ENCODE results near the gene HSD17B1. TPM values are rescaled to one million over a fixed set of nuclear protein-coding genes. Genes with fewer than 3 reads are reported as not detected.
A peak's percentile ranks its signal among the peaks of the same experiment; 100 is the strongest.
"Not testable (repeated sequence)": the region's sequence is repeated elsewhere in the genome, so short reads cannot be mapped to it uniquely, and the experiment has no call there.

The HSD17B1 gene
- total RNA-seq, 4 donors from 2014 or later, result 3.0 to 11.8 (median 6.6) TPM

GRCh38 chr17:42553161-42553818, 567 bp downstream of the HSD17B1 start:
- no peak for TF ChIP-seq POLR2A (IDR thresholded peaks at IDR 0.05)
- TF ChIP-seq, protein P1, sequence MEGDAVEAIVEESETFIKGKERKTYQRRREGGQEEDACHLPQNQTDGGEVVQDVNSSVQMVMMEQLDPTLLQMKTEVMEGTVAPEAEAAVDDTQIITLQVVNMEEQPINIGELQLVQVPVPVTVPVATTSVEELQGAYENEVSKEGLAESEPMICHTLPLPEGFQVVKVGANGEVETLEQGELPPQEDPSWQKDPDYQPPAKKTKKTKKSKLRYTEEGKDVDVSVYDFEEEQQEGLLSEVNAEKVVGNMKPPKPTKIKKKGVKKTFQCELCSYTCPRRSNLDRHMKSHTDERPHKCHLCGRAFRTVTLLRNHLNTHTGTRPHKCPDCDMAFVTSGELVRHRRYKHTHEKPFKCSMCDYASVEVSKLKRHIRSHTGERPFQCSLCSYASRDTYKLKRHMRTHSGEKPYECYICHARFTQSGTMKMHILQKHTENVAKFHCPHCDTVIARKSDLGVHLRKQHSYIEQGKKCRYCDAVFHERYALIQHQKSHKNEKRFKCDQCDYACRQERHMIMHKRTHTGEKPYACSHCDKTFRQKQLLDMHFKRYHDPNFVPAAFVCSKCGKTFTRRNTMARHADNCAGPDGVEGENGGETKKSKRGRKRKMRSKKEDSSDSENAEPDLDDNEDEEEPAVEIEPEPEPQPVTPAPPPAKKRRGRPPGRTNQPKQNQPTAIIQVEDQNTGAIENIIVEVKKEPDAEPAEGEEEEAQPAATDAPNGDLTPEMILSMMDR (IDR thresholded peaks at IDR 0.05), result peak in 2 of 6 experiments; percentile 28 to 40
- H3K9me3 ChIP-seq, result no peaks in the 10 kb centered on the region
- H3K4me1 ChIP-seq, result peaks cover 12 to 48% (median 34%) of the 10 kb centered on the region in 3 donors
- DNase-seq, result no peak
- intact Hi-C loops (cut with DNase I), result no loop called here
- H3K27me3 ChIP-seq, result no peaks in the 10 kb centered on the region
- H3K27ac ChIP-seq, result peak overlapping the region; percentile 87 to 96 (median 92)
- H3K4me3 ChIP-seq, result peak overlapping the region; percentile 68 to 87 (median 78)
- 44 to 53% methylated on average over 3 to 14 of the region's 45 CpGs for WGBS, 2 donors
- peaks cover 0 to 7% (median 0%) of the 10 kb centered on the region in 3 donors for H3K36me3 ChIP-seq

- intact Hi-C loops (cut with DNase I), result no loop called here
- Histone ChIP-seq H3K27me3 (no peaks in the 10 kb centered on the region), H3K9me3 (no peaks in the 10 kb centered on the region), H3K4me1 (peaks cover 7 to 45% (median 28%) of the 10 kb centered on the region in 3 donors), H3K36me3 (peaks cover 0 to 7% (median 0%) of the 10 kb centered on the region in 3 donors), H3K27ac (peak overlapping the region; percentile 87 to 96 (median 92)), H3K4me3 (peak overlapping the region; percentile 68 to 87 (median 78))
- no peak for DNase-seq
- WGBS, 2 donors, result 3 to 40% methylated on average over 6 to 13 of the region's 16 CpGs
- peak in 1 of 4 donors; percentile 13 for TF ChIP-seq POLR2A (IDR thresholded peaks at IDR 0.05)
- TF ChIP-seq, protein P1 (IDR thresholded peaks at IDR 0.05), result peak in 1 of 6 experiments; percentile 9
Observed at GRCh38 chr17:42553866-42554249, 1.1 kb downstream of the HSD17B1 start.

GRCh38 chr17:42554250-42555121, 1.8 kb downstream of the HSD17B1 start:
- WGBS, 2 donors, result 0 to 2% methylated on average over 2 to 28 of the region's 82 CpGs
- TF ChIP-seq POLR2A (IDR thresholded peaks at IDR 0.05), result peak in 3 of 4 donors; percentile 59 to 82 (median 77)
- TF ChIP-seq, protein P1 (IDR thresholded peaks at IDR 0.05), result peak in 2 of 6 experiments; percentile 2 to 11
- DNase-seq, result no peak
- no peaks in the 10 kb centered on the region for H3K27me3 ChIP-seq
- peak overlapping the region; percentile 87 to 96 (median 92) for H3K27ac ChIP-seq
- peak overlapping the region; percentile 68 to 87 (median 78) for H3K4me3 ChIP-seq
- H3K4me1 ChIP-seq, result peaks cover 7 to 46% (median 24%) of the 10 kb centered on the region in 3 donors
- no peaks in the 10 kb centered on the region for H3K9me3 ChIP-seq
- intact Hi-C loops (cut with DNase I), result no loop called here
- H3K36me3 ChIP-seq, result peaks cover 0 to 7% (median 0%) of the 10 kb centered on the region in 3 donors

- DNase-seq, result no peak
- peaks cover 7 to 52% (median 24%) of the 10 kb centered on the region in 3 donors for H3K4me1 ChIP-seq
- peak overlapping the region; percentile 68 to 87 (median 78) for H3K4me3 ChIP-seq
- intact Hi-C loops (cut with DNase I), result no loop called here
- H3K36me3 ChIP-seq, result peaks cover 0 to 7% (median 0%) of the 10 kb centered on the region in 3 donors
- peak overlapping the region; percentile 87 to 96 (median 92) for H3K27ac ChIP-seq
- no peaks in the 10 kb centered on the region for H3K27me3 ChIP-seq
- TF ChIP-seq POLR2A (IDR thresholded peaks at IDR 0.05), result no peak
- 25 to 56% methylated on average over 2 to 4 of the region's 4 CpGs for WGBS, 2 donors
- H3K9me3 ChIP-seq, result no peaks in the 10 kb centered on the region
Observed at GRCh38 chr17:42555122-42555622, 2.4 kb downstream of the HSD17B1 start.

GRCh38 chr17:42555961-42556617, 3.4 kb downstream of the HSD17B1 start:
- H3K36me3 ChIP-seq; intact Hi-C loops (cut with DNase I); H3K9me3 ChIP-seq; H3K27ac ChIP-seq; H3K27me3 ChIP-seq; DNase-seq; H3K4me3 ChIP-seq: not testable (repeated sequence)
- H3K4me1 ChIP-seq, result peaks cover 7 to 59% (median 24%) of the 10 kb centered on the region in 3 donors
- 65% methylated on average over 5 of the region's 5 CpGs for WGBS, 2 donors
